GM23338 (cell line): Measurements from ENCODE around the gene DAB1.

Source experiments
- CREB1 ChIP-seq: fragments of 250-450 bp; sonication (Bioruptor Pico); IDR thresholded peaks from 2 replicates; pipeline ENCODE4 v1.5.0; 2020; ENCODE audit warnings: low read depth, mild to moderate bottlenecking, moderate library complexity
- EZH2 ChIP-seq: fragments of 200-600 bp; sonication (generic); IDR thresholded peaks from one replicate; pipeline ENCODE4 v1.8.0; 2017; ENCODE audit warnings: antibody characterized with exemption, mild to moderate bottlenecking, low read depth; ENCODE audit not compliant: unreplicated experiment
- EZH2phosphoT487 ChIP-seq: fragments of 200-600 bp; sonication (generic); IDR thresholded peaks from one replicate; pipeline ENCODE4 v1.8.1; 2018; ENCODE audit warnings: antibody characterized with exemption; ENCODE audit not compliant: unreplicated experiment
- JUNB ChIP-seq: IDR thresholded peaks from one replicate; pipeline ENCODE4 v1.6.1; 2016; ENCODE audit warnings: antibody characterized with exemption; ENCODE audit not compliant: unreplicated experiment
- POLR2AphosphoS5 ChIP-seq: IDR thresholded peaks from 2 replicates; pipeline ENCODE4 v1.6.1; 2016; ENCODE audit warnings: antibody characterized with exemption, low read depth
- REST ChIP-seq: IDR thresholded peaks from one replicate; pipeline ENCODE4 v1.6.1; 2018; ENCODE audit warnings: antibody characterized with exemption; ENCODE audit not compliant: unreplicated experiment
- TF ChIP-seq, protein P1 (sequence below), 2 experiments: fragments of 200-600 bp in 1 of 2; sonication (generic) in 1 of 2; conservative IDR thresholded peaks; 2 replicates each; pipeline versions ENCODE4 v1.5.1 to v1.6.1; 2016 to 2017; ENCODE audit warnings: antibody characterized with exemption in 2 of 2, low read depth in 2 of 2, mild to moderate bottlenecking in 2 of 2, moderate library complexity in 1 of 2
- TF ChIP-seq, protein P2 (sequence below): fragments of 250-450 bp; sonication (Bioruptor Pico); IDR thresholded peaks from 2 replicates; pipeline ENCODE4 v1.5.0; 2020; ENCODE audit warnings: mild to moderate bottlenecking, moderate library complexity

GRCh38 chr1:57421806-57422205 is 2.1 kb downstream of the DAB1 start:
- TF ChIP-seq, protein P1, sequence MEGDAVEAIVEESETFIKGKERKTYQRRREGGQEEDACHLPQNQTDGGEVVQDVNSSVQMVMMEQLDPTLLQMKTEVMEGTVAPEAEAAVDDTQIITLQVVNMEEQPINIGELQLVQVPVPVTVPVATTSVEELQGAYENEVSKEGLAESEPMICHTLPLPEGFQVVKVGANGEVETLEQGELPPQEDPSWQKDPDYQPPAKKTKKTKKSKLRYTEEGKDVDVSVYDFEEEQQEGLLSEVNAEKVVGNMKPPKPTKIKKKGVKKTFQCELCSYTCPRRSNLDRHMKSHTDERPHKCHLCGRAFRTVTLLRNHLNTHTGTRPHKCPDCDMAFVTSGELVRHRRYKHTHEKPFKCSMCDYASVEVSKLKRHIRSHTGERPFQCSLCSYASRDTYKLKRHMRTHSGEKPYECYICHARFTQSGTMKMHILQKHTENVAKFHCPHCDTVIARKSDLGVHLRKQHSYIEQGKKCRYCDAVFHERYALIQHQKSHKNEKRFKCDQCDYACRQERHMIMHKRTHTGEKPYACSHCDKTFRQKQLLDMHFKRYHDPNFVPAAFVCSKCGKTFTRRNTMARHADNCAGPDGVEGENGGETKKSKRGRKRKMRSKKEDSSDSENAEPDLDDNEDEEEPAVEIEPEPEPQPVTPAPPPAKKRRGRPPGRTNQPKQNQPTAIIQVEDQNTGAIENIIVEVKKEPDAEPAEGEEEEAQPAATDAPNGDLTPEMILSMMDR (conservative IDR thresholded peaks at IDR 0.05; ENCODE audit: low read depth in 2 of 2) = no peak
- TF ChIP-seq EZH2phosphoT487 (no peak), POLR2AphosphoS5 (no peak), CREB1 (no peak), EZH2 (no peak), REST (no peak), JUNB (no peak)
- TF ChIP-seq, protein P2, sequence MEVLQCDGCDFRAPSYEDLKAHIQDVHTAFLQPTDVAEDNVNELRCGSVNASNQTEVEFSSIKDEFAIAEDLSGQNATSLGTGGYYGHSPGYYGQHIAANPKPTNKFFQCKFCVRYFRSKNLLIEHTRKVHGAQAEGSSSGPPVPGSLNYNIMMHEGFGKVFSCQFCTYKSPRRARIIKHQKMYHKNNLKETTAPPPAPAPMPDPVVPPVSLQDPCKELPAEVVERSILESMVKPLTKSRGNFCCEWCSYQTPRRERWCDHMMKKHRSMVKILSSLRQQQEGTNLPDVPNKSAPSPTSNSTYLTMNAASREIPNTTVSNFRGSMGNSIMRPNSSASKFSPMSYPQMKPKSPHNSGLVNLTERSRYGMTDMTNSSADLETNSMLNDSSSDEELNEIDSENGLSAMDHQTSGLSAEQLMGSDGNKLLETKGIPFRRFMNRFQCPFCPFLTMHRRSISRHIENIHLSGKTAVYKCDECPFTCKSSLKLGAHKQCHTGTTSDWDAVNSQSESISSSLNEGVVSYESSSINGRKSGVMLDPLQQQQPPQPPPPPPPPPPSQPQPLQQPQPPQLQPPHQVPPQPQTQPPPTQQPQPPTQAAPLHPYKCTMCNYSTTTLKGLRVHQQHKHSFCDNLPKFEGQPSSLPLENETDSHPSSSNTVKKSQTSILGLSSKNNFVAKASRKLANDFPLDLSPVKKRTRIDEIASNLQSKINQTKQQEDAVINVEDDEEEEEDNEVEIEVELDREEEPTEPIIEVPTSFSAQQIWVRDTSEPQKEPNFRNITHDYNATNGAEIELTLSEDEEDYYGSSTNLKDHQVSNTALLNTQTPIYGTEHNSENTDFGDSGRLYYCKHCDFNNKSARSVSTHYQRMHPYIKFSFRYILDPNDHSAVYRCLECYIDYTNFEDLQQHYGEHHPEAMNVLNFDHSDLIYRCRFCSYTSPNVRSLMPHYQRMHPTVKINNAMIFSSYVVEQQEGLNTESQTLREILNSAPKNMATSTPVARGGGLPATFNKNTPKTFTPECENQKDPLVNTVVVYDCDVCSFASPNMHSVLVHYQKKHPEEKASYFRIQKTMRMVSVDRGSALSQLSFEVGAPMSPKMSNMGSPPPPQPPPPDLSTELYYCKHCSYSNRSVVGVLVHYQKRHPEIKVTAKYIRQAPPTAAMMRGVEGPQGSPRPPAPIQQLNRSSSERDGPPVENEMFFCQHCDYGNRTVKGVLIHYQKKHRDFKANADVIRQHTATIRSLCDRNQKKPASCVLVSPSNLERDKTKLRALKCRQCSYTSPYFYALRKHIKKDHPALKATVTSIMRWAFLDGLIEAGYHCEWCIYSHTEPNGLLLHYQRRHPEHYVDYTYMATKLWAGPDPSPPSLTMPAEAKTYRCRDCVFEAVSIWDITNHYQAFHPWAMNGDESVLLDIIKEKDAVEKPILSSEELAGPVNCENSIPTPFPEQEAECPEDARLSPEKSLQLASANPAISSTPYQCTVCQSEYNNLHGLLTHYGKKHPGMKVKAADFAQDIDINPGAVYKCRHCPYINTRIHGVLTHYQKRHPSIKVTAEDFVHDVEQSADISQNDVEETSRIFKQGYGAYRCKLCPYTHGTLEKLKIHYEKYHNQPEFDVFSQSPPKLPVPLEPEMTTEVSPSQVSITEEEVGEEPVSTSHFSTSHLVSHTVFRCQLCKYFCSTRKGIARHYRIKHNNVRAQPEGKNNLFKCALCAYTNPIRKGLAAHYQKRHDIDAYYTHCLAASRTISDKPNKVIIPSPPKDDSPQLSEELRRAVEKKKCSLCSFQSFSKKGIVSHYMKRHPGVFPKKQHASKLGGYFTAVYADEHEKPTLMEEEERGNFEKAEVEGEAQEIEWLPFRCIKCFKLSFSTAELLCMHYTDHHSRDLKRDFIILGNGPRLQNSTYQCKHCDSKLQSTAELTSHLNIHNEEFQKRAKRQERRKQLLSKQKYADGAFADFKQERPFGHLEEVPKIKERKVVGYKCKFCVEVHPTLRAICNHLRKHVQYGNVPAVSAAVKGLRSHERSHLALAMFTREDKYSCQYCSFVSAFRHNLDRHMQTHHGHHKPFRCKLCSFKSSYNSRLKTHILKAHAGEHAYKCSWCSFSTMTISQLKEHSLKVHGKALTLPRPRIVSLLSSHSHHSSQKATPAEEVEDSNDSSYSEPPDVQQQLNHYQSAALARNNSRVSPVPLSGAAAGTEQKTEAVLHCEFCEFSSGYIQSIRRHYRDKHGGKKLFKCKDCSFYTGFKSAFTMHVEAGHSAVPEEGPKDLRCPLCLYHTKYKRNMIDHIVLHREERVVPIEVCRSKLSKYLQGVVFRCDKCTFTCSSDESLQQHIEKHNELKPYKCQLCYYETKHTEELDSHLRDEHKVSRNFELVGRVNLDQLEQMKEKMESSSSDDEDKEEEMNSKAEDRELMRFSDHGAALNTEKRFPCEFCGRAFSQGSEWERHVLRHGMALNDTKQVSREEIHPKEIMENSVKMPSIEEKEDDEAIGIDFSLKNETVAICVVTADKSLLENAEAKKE (CRISPR knock-in tag) = no peak
